MCF 10A (cell line): Measurements from ENCODE around the gene CCL14. TPM values are rescaled to one million over a fixed set of nuclear protein-coding genes. Genes with fewer than 3 reads are reported as not detected.

Experiments
- BruUV-seq: library from RNA; stranded (reverse); fragments of 400-500 nt; replicated peaks from 2 replicates; lab custom pipeline; 2021; lab: Mats Ljungman, UMichigan
- CTCF ChIA-PET: fragments of 300-600 bp; sonication (Branson Sonifier 250); formaldehyde crosslinking; extraction: SDS; loops from one replicate; lab custom pipeline; 2021; ENCODE audit warnings: antibody characterized with exemption, inconsistent platforms; lab: Yijun Ruan, JAX
- POLR2A ChIA-PET: fragments of 300-600, 350-650 bp; sonication (Branson Sonifier 250); formaldehyde crosslinking; extraction: SDS; loops from one replicate; lab custom pipeline; 2020; ENCODE audit warnings: antibody characterized with exemption, inconsistent platforms; lab: Yijun Ruan, JAX
- DNase-seq: peaks from one replicate; pipeline ENCODE4 v3.0.0-alpha.2; 2018; ENCODE audit not compliant: unreplicated experiment
- H3K27ac Mint-ChIP-seq: one replicate; pipeline ENCODE4 v1.8.0; 2022; ENCODE audit warnings: mild to moderate bottlenecking, low read depth, mixed read lengths; ENCODE audit not compliant: unreplicated experiment
- H3K27me3 Mint-ChIP-seq: one replicate; pipeline ENCODE4 v1.8.0; 2022; ENCODE audit warnings: mixed read lengths; ENCODE audit not compliant: insufficient read depth, unreplicated experiment
- H3K36me3 Mint-ChIP-seq: one replicate; pipeline ENCODE4 v1.8.0; 2022; ENCODE audit warnings: mild to moderate bottlenecking, moderate library complexity, mixed read lengths; ENCODE audit not compliant: insufficient read depth, unreplicated experiment
- H3K4me1 Mint-ChIP-seq: one replicate; pipeline ENCODE4 v1.8.0; 2022; ENCODE audit warnings: mixed read lengths; ENCODE audit not compliant: insufficient read depth, unreplicated experiment
- H3K4me3 Mint-ChIP-seq: one replicate; pipeline ENCODE4 v1.8.0; 2022; ENCODE audit warnings: mild to moderate bottlenecking, moderate library complexity, mixed read lengths; ENCODE audit not compliant: unreplicated experiment
- H3K9me3 Mint-ChIP-seq: one replicate; pipeline ENCODE4 v1.8.0; 2022; ENCODE audit warnings: mixed read lengths; ENCODE audit not compliant: unreplicated experiment
- CTCF ChIP-seq: fragments of 200-600 bp; IDR thresholded peaks from one replicate; pipeline ENCODE4 v1.8.0; 2022; ENCODE audit warnings: antibody characterized with exemption, mild to moderate bottlenecking; ENCODE audit not compliant: unreplicated experiment
- intact Hi-C: fragments of 100-400 bp; cut with micrococcal nuclease; formaldehyde crosslinking; loops from 2 replicates; pipeline ENCODE4 v1.14.1; 2022
- total RNA-seq: library from RNA; stranded (reverse); gene quantifications from 2 replicates; pipeline ENCODE4 v1.2.3, GENCODE V29; 2022

Gene CCL14
- total RNA-seq, 1 experiment from 2014 or later, result not detected

- peak; percentile 18 for DNase-seq
- CTCF ChIA-PET, result interaction anchor here (0.6 to 9.9 kb wide), 5 partner anchors 29 to 510 kb away, joined by 3 to 284 read pairs (median 3); no protein-coding TSS in a partner anchor
- H3K27me3 Mint-ChIP-seq, result no peaks in the 10 kb centered on the region
- no peak overlapping the region for H3K4me3 Mint-ChIP-seq
- no peaks in the 10 kb centered on the region for H3K9me3 Mint-ChIP-seq
- POLR2A ChIA-PET, result interaction anchor here (0.6 to 1.1 kb wide), 8 partner anchors 17 to 509 kb away, joined by 3 to 4 read pairs (median 3); no protein-coding TSS in a partner anchor
- H3K4me1 Mint-ChIP-seq, result peaks cover 7% of the 10 kb centered on the region
- no peaks in the 10 kb centered on the region for H3K36me3 Mint-ChIP-seq
- no peak for TF ChIP-seq CTCF
- BruUV-seq, result no TSS peak
- H3K27ac Mint-ChIP-seq, result no peak overlapping the region
- intact Hi-C loops, result no loop called here
Observed at GRCh38 chr17:35973333-35974260, 12.9 kb downstream of the CCL14 start.

GRCh38 chr17:35972945-35973332 lies 13.6 kb downstream of the CCL14 start:
- no peak for TF ChIP-seq CTCF
- DNase-seq, result no peak
- BruUV-seq, result no TSS peak
- CTCF ChIA-PET, result interaction anchor here (0.6 to 9.9 kb wide), 4 partner anchors 31 to 511 kb away, joined by 3 to 284 read pairs (median 4); no protein-coding TSS in a partner anchor
- Mint-ChIP-seq H3K36me3 (no peaks in the 10 kb centered on the region), H3K4me1 (peaks cover 7% of the 10 kb centered on the region), H3K27ac (no peak overlapping the region), H3K27me3 (no peaks in the 10 kb centered on the region), H3K4me3 (no peak overlapping the region), H3K9me3 (no peaks in the 10 kb centered on the region)
- POLR2A ChIA-PET, result interaction anchor here (0.6 to 1.0 kb wide), 5 partner anchors 18 to 504 kb away, joined by 3 to 4 read pairs (median 3); no protein-coding TSS in a partner anchor
- intact Hi-C loops, result no loop called here

DNA sequence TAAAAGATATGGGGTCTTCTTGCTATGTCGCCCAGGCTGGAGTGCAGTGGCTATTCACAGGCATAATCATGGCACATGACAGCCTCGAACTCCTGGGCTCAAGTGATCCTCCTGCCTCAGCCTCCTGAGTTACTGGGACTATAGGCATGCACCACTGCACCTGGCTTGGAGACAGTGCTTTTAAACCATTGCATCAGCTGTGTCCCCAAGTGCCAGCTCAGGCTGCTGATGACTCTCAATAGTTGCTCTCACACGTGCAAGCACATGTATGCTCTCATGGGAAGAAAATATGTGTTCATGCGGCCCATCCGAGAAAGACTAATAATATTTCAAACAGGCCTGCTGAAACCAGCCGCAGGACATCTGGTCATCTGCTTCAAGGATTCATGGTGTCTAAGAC lies 14.0 kb downstream of the CCL14 start:
- TF ChIP-seq CTCF, result no peak
- no peak overlapping the region for H3K27ac Mint-ChIP-seq
- no peak overlapping the region for H3K4me3 Mint-ChIP-seq
- DNase-seq, result no peak
- no peaks in the 10 kb centered on the region for H3K27me3 Mint-ChIP-seq
- no peaks in the 10 kb centered on the region for H3K9me3 Mint-ChIP-seq
- POLR2A ChIA-PET, result interaction anchor here (0.7 to 1.0 kb wide), 2 partner anchors 175 to 176 kb away, joined by 3 read pairs; no protein-coding TSS in a partner anchor
- peaks cover 7% of the 10 kb centered on the region for H3K4me1 Mint-ChIP-seq
- H3K36me3 Mint-ChIP-seq, result no peaks in the 10 kb centered on the region
- intact Hi-C loops, result no loop called here
- CTCF ChIA-PET, result interaction anchor here (0.6 to 9.9 kb wide), 2 partner anchors 31 to 175 kb away, joined by 4 to 284 read pairs; no protein-coding TSS in a partner anchor
- BruUV-seq, result no TSS peak

DNA sequence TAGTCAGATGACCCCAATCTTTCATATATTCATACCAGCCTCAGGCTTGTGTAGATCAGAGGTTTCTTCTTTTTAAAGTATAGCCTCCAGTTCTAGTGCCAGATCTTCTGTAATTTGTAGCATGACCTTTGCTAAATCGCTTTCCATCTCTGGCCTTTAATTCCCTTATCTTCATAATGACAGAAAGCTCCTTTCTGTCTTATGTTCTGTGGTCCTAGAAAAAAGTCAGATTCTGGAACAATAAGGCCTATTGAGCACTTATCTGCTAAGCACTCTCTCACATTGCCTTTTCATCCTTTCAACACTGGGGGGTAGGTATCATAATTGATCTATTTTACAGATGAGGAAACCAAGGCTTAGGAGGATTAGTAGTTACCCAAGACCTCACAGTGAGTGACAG lies 14.5 kb downstream of the CCL14 start:
- no TSS peak for BruUV-seq
- no peak overlapping the region for H3K4me3 Mint-ChIP-seq
- CTCF ChIA-PET, result interaction anchor here (1.1 to 9.9 kb wide), 2 partner anchors 175 to 504 kb away, joined by 3 to 284 read pairs; no protein-coding TSS in a partner anchor
- DNase-seq, result no peak
- no peaks in the 10 kb centered on the region for H3K36me3 Mint-ChIP-seq
- H3K27me3 Mint-ChIP-seq, result no peaks in the 10 kb centered on the region
- intact Hi-C loops, result no loop called here
- POLR2A ChIA-PET, result no interaction called here
- H3K27ac Mint-ChIP-seq, result no peak overlapping the region
- no peaks in the 10 kb centered on the region for H3K9me3 Mint-ChIP-seq
- peaks cover 7% of the 10 kb centered on the region for H3K4me1 Mint-ChIP-seq
- no peak for TF ChIP-seq CTCF
